Left ventricle myocardium inferior (tissue), 1 donor: ENCODE results near the gene SAMD11. TPM values are rescaled to one million over a fixed set of nuclear protein-coding genes. Genes with fewer than 3 reads are reported as not detected.
"Not testable (repeated sequence)": the region's sequence is repeated elsewhere in the genome, so short reads cannot be mapped to it uniquely, and the experiment has no call there.

Experiments used
- DNase-seq: peaks from one replicate; pipeline ENCODE4 v3.0.0-alpha.2; 2020
- H3K27ac ChIP-seq: fragments of 200-600 bp; replicated peaks from 2 replicates; pipeline ENCODE4 v1.8.0; 2021
- H3K27me3 ChIP-seq: fragments of 200-600 bp; 2 replicates; pipeline ENCODE4 v1.8.0; 2021; ENCODE audit warnings: low read depth
- H3K36me3 ChIP-seq: fragments of 200-600 bp; 2 replicates; pipeline ENCODE4 v1.8.0; 2021
- H3K4me1 ChIP-seq: fragments of 200-600 bp; 2 replicates; pipeline ENCODE4 v1.8.0; 2021
- H3K4me3 ChIP-seq: fragments of 200-600 bp; 2 replicates; pipeline ENCODE4 v1.8.0; 2021; ENCODE audit warnings: mild to moderate bottlenecking, moderate library complexity
- H3K9me3 ChIP-seq: fragments of 200-600 bp; replicated peaks from 2 replicates; pipeline ENCODE4 v1.8.0; 2021
- intact Hi-C: fragments of 100-400 bp; cut with micrococcal nuclease; formaldehyde crosslinking; loops from one replicate; pipeline ENCODE4 v1.11.0; 2022
- total RNA-seq: library from RNA; stranded (reverse); fragmentation: NEBNext Ultra II Directional; extraction: Animal tissue kit (Norgen Biotek cat#: 25700); gene quantifications from one replicate; pipeline ENCODE4 v1.2.1, GENCODE V29; 2021
- TF ChIP-seq, protein P1 (sequence below): fragments of 200-600 bp; IDR thresholded peaks from 2 replicates; pipeline ENCODE4 v1.8.0; 2021; ENCODE audit warnings: antibody characterized with exemption, mild to moderate bottlenecking, borderline replicate concordance
- donor health status: DM: no; HTN: yes; CAD: no; lungs with severe emphysema.

The SAMD11 gene
- total RNA-seq, 1 donor from 2014 or later, result 2.4 TPM

DNA sequence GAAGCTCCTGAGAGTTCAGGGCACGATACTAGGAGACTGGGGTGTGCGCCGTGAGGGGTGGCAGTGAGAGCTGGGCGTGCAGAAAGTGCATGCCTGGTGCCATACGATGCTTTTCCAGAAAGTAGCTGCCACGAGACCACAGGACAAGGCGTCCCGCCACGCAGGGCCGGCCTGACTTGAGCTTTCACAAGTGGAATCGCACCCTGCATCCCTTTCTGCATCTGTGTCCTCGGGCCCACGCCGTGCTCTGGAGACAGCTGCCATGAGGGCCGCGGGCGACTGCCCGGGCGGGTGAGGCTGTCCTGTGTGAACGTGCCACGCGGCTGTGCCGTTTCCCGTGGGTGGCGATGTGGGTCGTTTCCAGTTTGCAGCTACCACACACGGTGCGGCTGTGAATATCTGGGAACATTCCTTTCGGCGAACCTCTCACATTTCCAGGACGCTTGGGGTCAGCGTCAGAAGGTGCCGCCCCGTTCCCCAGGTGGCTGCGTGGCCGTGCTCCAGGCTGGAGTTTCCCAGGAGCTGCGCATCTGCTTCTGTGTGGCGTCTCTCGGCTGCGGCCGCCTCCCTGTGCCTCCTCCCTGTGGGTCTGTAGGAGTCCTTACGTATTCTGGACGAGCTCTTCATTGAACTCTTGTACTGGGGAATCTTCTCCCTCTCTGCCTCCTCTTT, 59.2 kb downstream of the SAMD11 start:
- H3K9me3 ChIP-seq, result no peaks in the 10 kb centered on the region
- peak; percentile 19 for DNase-seq
- H3K4me3 ChIP-seq, result peak overlapping the region; percentile 74
- peaks cover 26% of the 10 kb centered on the region for H3K27me3 ChIP-seq
- intact Hi-C loops, result loop anchor here (10.0 kb wide), 1 partner anchor 82 kb away; no protein-coding TSS in a partner anchor
- peaks cover 17% of the 10 kb centered on the region for H3K36me3 ChIP-seq
- peak overlapping the region; percentile 97 for H3K27ac ChIP-seq
- TF ChIP-seq, protein P1, sequence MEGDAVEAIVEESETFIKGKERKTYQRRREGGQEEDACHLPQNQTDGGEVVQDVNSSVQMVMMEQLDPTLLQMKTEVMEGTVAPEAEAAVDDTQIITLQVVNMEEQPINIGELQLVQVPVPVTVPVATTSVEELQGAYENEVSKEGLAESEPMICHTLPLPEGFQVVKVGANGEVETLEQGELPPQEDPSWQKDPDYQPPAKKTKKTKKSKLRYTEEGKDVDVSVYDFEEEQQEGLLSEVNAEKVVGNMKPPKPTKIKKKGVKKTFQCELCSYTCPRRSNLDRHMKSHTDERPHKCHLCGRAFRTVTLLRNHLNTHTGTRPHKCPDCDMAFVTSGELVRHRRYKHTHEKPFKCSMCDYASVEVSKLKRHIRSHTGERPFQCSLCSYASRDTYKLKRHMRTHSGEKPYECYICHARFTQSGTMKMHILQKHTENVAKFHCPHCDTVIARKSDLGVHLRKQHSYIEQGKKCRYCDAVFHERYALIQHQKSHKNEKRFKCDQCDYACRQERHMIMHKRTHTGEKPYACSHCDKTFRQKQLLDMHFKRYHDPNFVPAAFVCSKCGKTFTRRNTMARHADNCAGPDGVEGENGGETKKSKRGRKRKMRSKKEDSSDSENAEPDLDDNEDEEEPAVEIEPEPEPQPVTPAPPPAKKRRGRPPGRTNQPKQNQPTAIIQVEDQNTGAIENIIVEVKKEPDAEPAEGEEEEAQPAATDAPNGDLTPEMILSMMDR, result no peak
- H3K4me1 ChIP-seq, result peaks cover 49% of the 10 kb centered on the region

DNA sequence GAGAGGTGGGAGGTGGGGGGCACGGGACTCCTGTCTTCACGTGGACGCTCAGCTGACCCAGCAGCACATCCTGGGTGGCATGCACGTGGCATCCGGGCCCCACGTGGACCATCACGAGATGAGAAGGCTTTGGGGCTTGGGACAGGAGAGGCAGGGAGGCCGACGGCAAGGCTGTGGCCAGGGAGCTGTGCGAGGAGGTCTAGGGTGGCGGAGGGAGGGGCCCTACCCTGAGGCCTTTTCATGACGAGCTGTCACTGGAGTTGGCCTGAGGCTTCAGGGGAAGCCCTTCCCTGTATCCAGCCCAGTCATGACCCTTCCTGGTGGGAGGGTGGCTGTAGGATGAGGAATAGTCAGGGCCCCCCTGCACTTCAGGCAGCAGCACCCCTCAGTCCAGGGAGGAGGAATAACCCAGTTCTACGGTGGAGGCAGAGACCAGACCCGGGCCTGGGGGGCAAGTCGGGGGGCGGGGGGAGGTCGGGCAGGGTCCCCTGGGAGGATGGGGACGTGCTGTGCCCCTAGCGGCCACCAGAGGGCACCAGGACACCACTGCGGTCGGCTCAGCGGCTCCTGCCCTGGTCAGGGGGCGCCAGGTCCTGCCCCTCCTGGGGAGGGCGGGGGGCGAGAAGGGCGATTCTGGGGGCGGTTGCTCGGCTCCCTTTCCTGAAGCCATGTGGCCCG, 60.2 kb downstream of the SAMD11 start:
- intact Hi-C loops, result loop anchor here (10.0 kb wide), 1 partner anchor 81 kb away; no protein-coding TSS in a partner anchor
- Histone ChIP-seq H3K4me3 (peak overlapping the region; percentile 74), H3K9me3 (no peaks in the 10 kb centered on the region), H3K36me3 (peaks cover 9% of the 10 kb centered on the region), H3K27ac (peak overlapping the region; percentile 97), H3K27me3 (peaks cover 26% of the 10 kb centered on the region), H3K4me1 (peaks cover 44% of the 10 kb centered on the region)
- TF ChIP-seq, protein P1, result peak; percentile 96
- DNase-seq, result peak; percentile 55

DNA sequence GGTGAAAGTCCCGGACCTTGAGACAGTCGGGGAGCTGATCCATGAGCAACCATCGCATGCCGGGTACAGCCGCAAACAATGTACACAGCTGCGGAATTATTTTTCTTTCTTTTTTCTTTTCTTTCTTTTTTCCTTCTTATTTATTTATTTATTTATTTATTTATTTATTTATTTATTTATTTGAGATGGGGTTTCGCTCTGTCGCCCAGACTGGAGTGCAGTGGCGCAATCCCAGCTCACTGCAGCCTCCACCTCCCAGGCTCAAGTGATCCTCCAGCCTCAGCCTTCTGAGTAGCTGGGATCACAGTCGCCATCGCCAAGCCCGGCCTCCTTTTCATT, 60.7 kb downstream of the SAMD11 start:
- H3K27ac ChIP-seq, result peak overlapping the region; percentile 97
- no peak for DNase-seq
- no peaks in the 10 kb centered on the region for H3K9me3 ChIP-seq
- TF ChIP-seq, protein P1, result peak; percentile 20
- peaks cover 26% of the 10 kb centered on the region for H3K27me3 ChIP-seq
- H3K36me3 ChIP-seq, result peaks cover 4% of the 10 kb centered on the region
- intact Hi-C loops, result loop anchor here (10.0 kb wide), 1 partner anchor 80 kb away; no protein-coding TSS in a partner anchor
- H3K4me3 ChIP-seq, result peak overlapping the region; percentile 74
- H3K4me1 ChIP-seq, result peaks cover 39% of the 10 kb centered on the region

DNA sequence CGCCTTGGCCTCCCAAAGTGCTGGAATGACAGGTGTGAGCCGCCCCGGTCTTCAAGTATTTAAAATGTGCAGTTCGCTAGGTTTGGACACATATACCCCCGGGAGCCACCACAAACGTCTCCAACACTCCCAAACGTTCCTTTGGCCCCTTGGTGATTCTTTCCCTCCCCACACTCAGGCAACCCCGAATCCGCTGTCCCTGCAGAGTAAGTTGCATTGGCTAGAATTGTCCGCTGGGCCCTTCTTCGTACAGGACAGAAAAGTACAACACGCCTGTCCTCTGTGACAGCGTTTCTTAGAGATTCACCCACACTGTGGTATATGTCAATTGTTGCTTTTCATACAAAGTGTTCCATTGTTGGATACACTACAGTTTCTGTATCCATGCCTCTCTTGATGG, 61.4 kb downstream of the SAMD11 start:
- intact Hi-C loops, result loop anchor here (10.0 kb wide), 1 partner anchor 80 kb away; no protein-coding TSS in a partner anchor
- no peak for DNase-seq
- Histone ChIP-seq H3K9me3 (no peaks in the 10 kb centered on the region), H3K4me1 (peaks cover 32% of the 10 kb centered on the region), H3K36me3 (no peaks in the 10 kb centered on the region), H3K27me3 (peaks cover 25% of the 10 kb centered on the region), H3K27ac (no peak overlapping the region), H3K4me3 (no peak overlapping the region)
- TF ChIP-seq, protein P1, result no peak

DNA sequence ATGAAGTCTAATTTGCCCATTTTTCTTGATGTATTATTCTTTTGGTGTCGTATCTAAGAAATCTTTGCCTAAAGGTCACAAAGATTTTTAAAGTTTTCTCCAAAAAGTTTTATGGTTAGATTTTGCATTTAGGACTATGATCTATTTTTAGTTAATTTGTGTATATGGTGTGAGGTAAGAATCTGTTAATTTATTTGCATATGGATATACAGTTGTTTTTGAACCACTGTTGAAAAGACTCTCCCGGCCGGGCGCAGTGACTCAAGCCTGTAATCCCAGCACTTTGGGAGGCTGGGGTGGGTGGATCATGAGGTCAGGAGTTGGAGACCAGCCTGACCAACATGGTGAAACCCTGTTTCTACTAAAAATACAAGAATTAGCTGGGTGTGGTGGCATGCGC, 64.3 kb downstream of the SAMD11 start:
- H3K36me3 ChIP-seq, H3K27me3 ChIP-seq, H3K27ac ChIP-seq, H3K4me3 ChIP-seq, DNase-seq: not testable (repeated sequence)
- Histone ChIP-seq H3K4me1 (peaks cover 15% of the 10 kb centered on the region), H3K9me3 (peaks cover 10% of the 10 kb centered on the region)
- intact Hi-C loops, result loop anchor here (10.0 kb wide), 1 partner anchor 77 kb away; no protein-coding TSS in a partner anchor

DNA sequence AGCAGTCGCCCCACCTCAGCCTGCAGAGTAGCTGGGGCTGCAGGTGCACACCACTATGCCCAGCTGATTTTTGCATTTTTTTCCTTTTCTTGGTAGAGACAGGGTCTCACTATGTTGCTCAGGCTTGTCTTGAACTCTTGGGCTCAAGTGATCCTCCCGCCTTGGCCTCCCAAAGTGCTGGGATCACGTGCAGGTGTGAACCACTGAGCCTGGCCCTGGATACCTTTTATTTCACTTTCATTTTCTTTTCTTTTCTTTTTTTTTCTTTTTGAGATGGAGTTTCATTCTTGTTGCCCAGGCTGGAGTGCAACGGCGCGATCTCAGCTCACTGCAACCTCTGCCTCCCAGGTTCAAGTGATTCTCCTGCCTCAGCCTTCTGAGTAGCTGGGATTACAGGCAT, 67.6 kb downstream of the SAMD11 start:
- H3K4me3 ChIP-seq, DNase-seq, H3K36me3 ChIP-seq, H3K27me3 ChIP-seq, H3K27ac ChIP-seq, intact Hi-C loops, H3K4me1 ChIP-seq: not testable (repeated sequence)
- peaks cover 10% of the 10 kb centered on the region for H3K9me3 ChIP-seq
